DMS53 (cell line): Measurements from ENCODE around the gene TSPAN14.
"Not testable (repeated sequence)": the region's sequence is repeated elsewhere in the genome, so short reads cannot be mapped to it uniquely, and the experiment has no call there.

Source experiments
- DNase-seq: peaks from one replicate; lab custom pipeline; 2025; lab: John Stamatoyannopoulos, UW

TSPAN14 gene

GRCh38 chr10:80524190-80524909, 70.2 kb downstream of the TSPAN14 start:
- no peak for DNase-seq

GRCh38 chr10:80526218-80526617, 72.1 kb downstream of the TSPAN14 start:
- DNase-seq = no peak

GRCh38 chr10:80526742-80527141, 72.6 kb downstream of the TSPAN14 start:
- DNase-seq = no peak

GRCh38 chr10:80528185-80528700, 74.1 kb downstream of the TSPAN14 start:
- no peak for DNase-seq

- no peak for DNase-seq
These were observed 74.8 kb downstream of the TSPAN14 start for GRCh38 chr10:80528901-80529300.

- no peak for DNase-seq
These were observed 75.5 kb downstream of the TSPAN14 start for GRCh38 chr10:80529604-80530003.

- peak; percentile 28 for DNase-seq
These were observed 76.1 kb downstream of the TSPAN14 start for GRCh38 chr10:80530251-80530650.

GRCh38 chr10:80530816-80531215, 76.7 kb downstream of the TSPAN14 start:
- no peak for DNase-seq

GRCh38 chr10:80532571-80532970, 78.5 kb downstream of the TSPAN14 start:
- no peak for DNase-seq

- not testable (repeated sequence) for DNase-seq
These were observed 79.9 kb downstream of the TSPAN14 start for GRCh38 chr10:80534059-80534458.

GRCh38 chr10:80534646-80535045, 80.5 kb downstream of the TSPAN14 start:
- not testable (repeated sequence) for DNase-seq

GRCh38 chr10:80535671-80536360, 81.7 kb downstream of the TSPAN14 start:
- peak; percentile 93 for DNase-seq

- peak; percentile 38 for DNase-seq
These were observed 82.3 kb downstream of the TSPAN14 start for GRCh38 chr10:80536361-80536835.

- no peak for DNase-seq
These were observed 83.1 kb downstream of the TSPAN14 start for GRCh38 chr10:80537086-80537735.

- DNase-seq = no peak
These were observed 83.8 kb downstream of the TSPAN14 start, which contains the start of gene SH2D4B for GRCh38 chr10:80537736-80538480. TSS of gene SH2D4B (plus strand) at chr10:80537902. CDS start at chr10:80538332, 430 bp downstream.

- DNase-seq = no peak
These were observed 84.5 kb downstream of the TSPAN14 start for GRCh38 chr10:80538481-80539185.

- peak; percentile 38 for DNase-seq
These were observed 85.4 kb downstream of the TSPAN14 start for GRCh38 chr10:80539421-80540031.

GRCh38 chr10:80540136-80540535, 86.0 kb downstream of the TSPAN14 start:
- DNase-seq = no peak

- DNase-seq = no peak
These were observed 86.5 kb downstream of the TSPAN14 start for GRCh38 chr10:80540618-80540980.

- DNase-seq = no peak
These were observed 87.1 kb downstream of the TSPAN14 start for GRCh38 chr10:80540981-80541750.
